Measurements from ENCODE around the gene PAF1. TPM values are rescaled to one million over a fixed set of nuclear protein-coding genes. Genes with fewer than 3 reads are reported as not detected.

PAF1 gene
- total and polyA plus RNA-seq, 4 donors = 13.7 to 29.4 (median 18.9) TPM

GRCh38 chr19:39405261-39405957 lies 14.5 kb upstream of the PAF1 start:
- peaks cover 0 to 9% (median 0%) of the 10 kb centered on the region in 4 donors for H3K36me3 ChIP-seq (ENCODE audit: control insufficient read depth in 4 of 4, insufficient read depth in 3 of 4, low read depth in 1 of 4, low read length in 3 of 4)
- H3K9me3 ChIP-seq (ENCODE audit: control insufficient read depth in 4 of 4, low read length in 3 of 4) = no peaks in the 10 kb centered on the region
- TF ChIP-seq YY1 (IDR thresholded peaks at IDR 0.05) = no peak
- no peak for TF ChIP-seq HNF4A (conservative IDR thresholded peaks at IDR 0.05)
- TF ChIP-seq FOXA2 (IDR thresholded peaks at IDR 0.05) = no peak
- TF ChIP-seq CTCF (IDR thresholded peaks at IDR 0.05; ENCODE audit: low read depth, low read length, missing input control) = no peak
- no peak for TF ChIP-seq RXRA (IDR thresholded peaks at IDR 0.05)
- TF ChIP-seq NR2F2 (IDR thresholded peaks at IDR 0.05) = no peak
- TF ChIP-seq FOXA1 (IDR thresholded peaks at IDR 0.05) = no peak
- TF ChIP-seq ZBTB33 (IDR thresholded peaks at IDR 0.05) = no peak
- no peak for TF ChIP-seq HNF4G (IDR thresholded peaks at IDR 0.05)
- TF ChIP-seq SP1 (IDR thresholded peaks at IDR 0.05) = no peak
- TF ChIP-seq MAX (IDR thresholded peaks at IDR 0.05) = no peak
- no peak for TF ChIP-seq REST (IDR thresholded peaks at IDR 0.05)
- no peak for TF ChIP-seq JUND (IDR thresholded peaks at IDR 0.05)
- H3K4me3 ChIP-seq (ENCODE audit: low read depth in 1 of 3, low read length in 3 of 3) = no peak overlapping the region
- 94% methylated on average over 17 of the region's 17 CpGs for WGBS
- DNase-seq (ENCODE audit: low spot score) = no peak
- no peaks in the 10 kb centered on the region for H3K27me3 ChIP-seq (ENCODE audit: control insufficient read depth in 4 of 4, insufficient read depth in 4 of 4, low read length in 3 of 4)
- H3K9ac ChIP-seq (ENCODE audit: low read depth in 1 of 2, low read length in 2 of 2) = peak overlapping the region in 1 of 2 donors; percentile 59
- peak overlapping the region; percentile 94 to 95 for H3K27ac ChIP-seq (ENCODE audit: low read depth in 1 of 2, low read length in 2 of 2)
- H3K4me1 ChIP-seq (ENCODE audit: control insufficient read depth in 4 of 4, insufficient read depth in 4 of 4, low read length in 3 of 4) = peaks cover 9 to 26% (median 20%) of the 10 kb centered on the region in 4 donors

Data from liver (tissue), 9 donors.